Limb (tissue), 2 donors: ENCODE data around the gene DALRD3.

Experiments
- DNase-seq, 2 donors: peaks; one replicate each; pipeline ENCODE4 v3.0.0-alpha.2; 2016; ENCODE audit errors: extremely low spot score in 2 of 2

DALRD3 gene

GRCh38 chr3:48980295-48980694, 38.1 kb downstream of the DALRD3 start:
- no peak for DNase-seq

DNA sequence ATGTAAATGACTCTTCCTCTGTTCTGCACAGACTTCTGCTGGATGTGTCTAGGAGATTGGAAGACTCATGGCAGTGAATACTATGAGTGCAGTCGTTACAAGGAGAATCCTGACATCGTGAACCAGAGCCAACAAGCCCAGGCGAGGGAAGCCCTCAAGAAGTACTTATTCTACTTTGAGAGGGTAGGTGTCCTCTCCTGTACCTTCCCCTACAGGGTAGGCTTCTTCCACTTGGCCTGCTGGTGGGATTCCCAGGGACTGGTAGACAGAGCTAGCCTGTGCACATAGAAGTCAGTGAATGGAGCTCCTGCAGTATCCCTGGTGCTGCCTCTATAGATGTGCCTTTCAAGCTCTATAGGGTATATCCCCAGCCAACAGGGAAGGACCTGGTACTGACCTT, 38.9 kb downstream of the DALRD3 start:
- no peak for DNase-seq

- DNase-seq = no peak
Observed at GRCh38 chr3:48974076-48974864, 44.1 kb downstream of the DALRD3 start.

DNA sequence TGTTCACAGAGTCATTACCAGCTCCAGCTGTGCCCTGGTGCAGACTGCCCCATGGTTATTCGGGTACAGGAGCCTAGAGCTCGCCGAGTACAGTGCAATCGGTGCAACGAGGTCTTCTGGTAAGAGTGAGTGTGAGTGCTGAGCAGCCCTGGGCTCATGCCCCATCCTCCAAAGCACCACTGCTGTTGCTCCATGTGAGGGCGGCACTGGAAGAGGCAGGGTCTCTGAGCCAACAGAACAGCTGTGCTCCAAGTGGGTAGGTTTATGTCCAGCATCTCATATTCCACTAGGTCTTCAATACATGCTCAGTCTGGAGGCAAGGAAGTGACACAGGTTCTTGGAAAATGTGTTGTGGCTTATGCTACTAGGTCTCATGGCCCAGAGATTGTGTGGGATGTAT, 47.8 kb downstream of the DALRD3 start:
- no peak for DNase-seq

- no peak for DNase-seq
Observed at GRCh38 chr3:48966876-48967361, 51.5 kb downstream of the DALRD3 start.

DNA sequence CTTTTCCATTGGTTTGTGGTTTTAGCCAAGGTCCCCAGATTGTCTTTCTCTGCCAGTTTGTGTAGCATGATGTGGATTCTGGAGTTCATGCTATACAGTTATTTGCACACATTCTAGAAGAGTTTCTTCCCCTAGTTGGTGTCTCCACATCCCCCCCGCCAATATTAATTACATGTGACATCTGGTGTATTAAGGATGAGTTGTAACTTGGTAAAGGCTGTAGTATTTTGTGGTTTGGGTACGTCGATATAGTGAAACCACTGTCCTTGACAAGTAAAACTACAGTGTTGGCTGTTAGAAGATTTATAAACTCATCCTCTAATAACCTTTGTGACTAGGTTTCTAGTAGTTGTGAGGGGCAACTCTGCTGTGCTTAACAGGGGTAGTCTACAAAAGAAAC, 52.0 kb downstream of the DALRD3 start:
- no peak for DNase-seq
